A549 (cell line): ENCODE measurements around the gene C1QC. TPM values are rescaled to one million over a fixed set of nuclear protein-coding genes. Genes with fewer than 3 reads are reported as not detected.

Experiments used
- ATAC-seq, 2 experiments: fragments of 200-7000 bp in 1 of 2; fragments of >200 bp in 1 of 2; cut with Nextera tagmentation in 1 of 2; cut with Tn5 transposase in 1 of 2; 3 replicates each; pipeline versions ENCODE4 v1.8.0 to v1.9.1; 2018 to 2020; ENCODE audit warnings: mild to moderate bottlenecking in 1 of 2, moderate library complexity in 1 of 2
- CTCF ChIA-PET: fragments of 300-600 bp; sonication (Branson Sonifier 250); formaldehyde crosslinking; extraction: SDS; loops from one replicate; lab custom pipeline; 2021; ENCODE audit warnings: antibody characterized with exemption, inconsistent platforms; lab: Yijun Ruan, JAX
- POLR2A ChIA-PET: fragments of 350-600 bp; formaldehyde crosslinking; extraction: SDS; loops from one replicate; lab custom pipeline; 2021; ENCODE audit warnings: antibody characterized with exemption, inconsistent platforms; lab: Yijun Ruan, JAX
- DNase-seq, 2 experiments: peaks; one replicate each; pipeline versions ENCODE4 v3.0.0 to v3.0.0-alpha.2; 2011 to 2016; ENCODE audit warnings: low read depth in 1 of 2, low spot score in 1 of 2
- FAIRE-seq: peaks from 2 replicates; lab custom pipeline; 2011; peaks lifted over from hg19 to GRCh38; lab: Jason Lieb, UNC
- H3K27ac ChIP-seq, 2 experiments: fragments of >200 bp; sonication (Bioruptor Twin); formaldehyde crosslinking; 3 replicates each; pipeline ENCODE4 v1.5.1; 2016 to 2017
- H3K4me1 ChIP-seq: fragments of >200 bp; sonication (Bioruptor Twin); formaldehyde crosslinking; 3 replicates; pipeline ENCODE4 v1.6.1; 2016
- H3K4me2 ChIP-seq: fragments of >200 bp; sonication (Bioruptor Twin); formaldehyde crosslinking; 3 replicates; pipeline ENCODE4 v1.6.1; 2016
- H3K4me3 ChIP-seq: fragments of >200 bp; sonication (Bioruptor Twin); formaldehyde crosslinking; 3 replicates; pipeline ENCODE4 v1.5.1; 2016
- H3K9me3 ChIP-seq: fragments of >200 bp; sonication (Bioruptor Twin); formaldehyde crosslinking; 3 replicates; pipeline ENCODE4 v1.6.1; 2016
- CEBPB ChIP-seq, 2 experiments: fragments of >200 bp in 1 of 2; sonication (Bioruptor Twin) in 1 of 2; formaldehyde crosslinking in 1 of 2; IDR thresholded peaks; 2 replicates each; pipeline ENCODE4 v1.6.1; 2012 to 2016
- ESRRA ChIP-seq: fragments of 150-350 bp; IDR thresholded peaks from 2 replicates; pipeline ENCODE4 v1.6.1; 2014; ENCODE audit warnings: mild to moderate bottlenecking, low read length, borderline replicate concordance
- FOSL2 ChIP-seq, 2 experiments: fragments of 450-650 bp in 1 of 2; fragments of >200 bp in 1 of 2; sonication (Bioruptor Twin) in 1 of 2; formaldehyde crosslinking; IDR thresholded peaks; 2 replicates each; pipeline versions ENCODE4 v1.5.0 to v1.6.1; 2016 to 2020; ENCODE audit warnings: mild to moderate bottlenecking in 1 of 2, moderate library complexity in 1 of 2
- HMGXB4 ChIP-seq: fragments of 250-450 bp; sonication (Bioruptor Pico); IDR thresholded peaks from 2 replicates; pipeline ENCODE4 v1.5.0; 2021; ENCODE audit warnings: mild to moderate bottlenecking, moderate library complexity, borderline replicate concordance
- JUN ChIP-seq, 2 experiments: fragments of >200 bp; sonication (Bioruptor Twin); formaldehyde crosslinking; IDR thresholded peaks; 2 replicates in 1 of 2; 3 replicates in 1 of 2; pipeline ENCODE4 v1.6.1; 2016 to 2017
- JUNB ChIP-seq: fragments of >200 bp; sonication (Bioruptor Twin); formaldehyde crosslinking; IDR thresholded peaks from 2 replicates; pipeline ENCODE4 v1.6.1; 2016
- MAFK ChIP-seq: fragments of 450-650 bp; IDR thresholded peaks from 2 replicates; pipeline ENCODE4 v1.6.1; 2014; ENCODE audit not compliant: partially characterized antibody
- MAX ChIP-seq: IDR thresholded peaks from 2 replicates; pipeline ENCODE4 v1.6.1; 2012
- MAZ ChIP-seq: fragments of 150-350 bp; IDR thresholded peaks from 2 replicates; pipeline ENCODE4 v1.6.1; 2014; ENCODE audit warnings: antibody characterized with exemption, low read depth, low read length, borderline replicate concordance
- NR3C1 ChIP-seq: fragments of >200 bp; sonication (Bioruptor Twin); formaldehyde crosslinking; IDR thresholded peaks from 3 replicates; pipeline ENCODE4 v1.6.1; 2017
- PHF8 ChIP-seq: fragments of 200-600 bp; sonication (generic); IDR thresholded peaks from 2 replicates; pipeline ENCODE4 v1.6.1; 2016; ENCODE audit warnings: low read depth, mild to moderate bottlenecking, antibody characterized with exemption, moderate library complexity, borderline replicate concordance
- POLR2AphosphoS2 ChIP-seq: conservative IDR thresholded peaks from 2 replicates; pipeline ENCODE4 v1.6.1; 2012; ENCODE audit warnings: low read length, improper control_type of control experiment, inconsistent platforms
- RAD21 ChIP-seq, 2 experiments: fragments of >200 bp in 1 of 2; sonication (Bioruptor Twin) in 1 of 2; formaldehyde crosslinking in 1 of 2; IDR thresholded peaks in 1 of 2; conservative IDR thresholded peaks in 1 of 2; 2 replicates in 1 of 2; 3 replicates in 1 of 2; pipeline ENCODE4 v1.6.1; 2012 to 2018; ENCODE audit warnings: inconsistent platforms in 1 of 2
- RFX5 ChIP-seq: fragments of 450-650 bp; IDR thresholded peaks from 2 replicates; pipeline ENCODE4 v1.7.1; 2014; ENCODE audit warnings: antibody characterized with exemption, mild to moderate bottlenecking, moderate library complexity
- SREBF2 ChIP-seq: fragments of 450-650 bp; IDR thresholded peaks from 2 replicates; pipeline ENCODE4 v1.6.1; 2014; ENCODE audit warnings: mild to moderate bottlenecking, moderate library complexity
- TFCP2L1 ChIP-seq: fragments of 250-450 bp; sonication (Bioruptor Pico); IDR thresholded peaks from 2 replicates; pipeline ENCODE4 v1.5.0; 2021; ENCODE audit warnings: mild to moderate bottlenecking
- ZC3H11A ChIP-seq: fragments of 450-650 bp; IDR thresholded peaks from 2 replicates; pipeline ENCODE4 v1.6.1; 2014; ENCODE audit warnings: antibody characterized with exemption, mild to moderate bottlenecking
- ZNF302 ChIP-seq: fragments of 250-450 bp; sonication (Bioruptor Pico); IDR thresholded peaks from 2 replicates; pipeline ENCODE4 v1.9.0; 2021; ENCODE audit warnings: inconsistent platforms, mild to moderate bottlenecking, moderate library complexity
- ZSCAN20 ChIP-seq: fragments of 250-450 bp; sonication (Bioruptor Pico); IDR thresholded peaks from 2 replicates; pipeline ENCODE4 v1.8.0; 2022; ENCODE audit warnings: mild to moderate bottlenecking, moderate library complexity
- WGBS: methylation state at CpG from one replicate; pipeline ENCODE4 v1.1.6; 2017; ENCODE audit errors: missing lambda C conversion rate; 5-methylcytosine and 5-hydroxymethylcytosine counted together
- polyA plus RNA-seq, 4 experiments: library from polyadenylated mRNA; depleted of rRNA in 3 of 4; stranded (reverse); fragments of >200 nt; fragmentation: RNase III in 1 of 4; extraction: RNeasy Plus Mini Kit Qiagen cat#74134 plus additional on column Dnase treatment in 1 of 4; gene quantifications; 2 replicates in 3 of 4; 3 replicates in 1 of 4; pipeline ENCODE4 v1.2.3, GENCODE V29; 2011 to 2017
- TF ChIP-seq, protein P1 (sequence below): IDR thresholded peaks from 2 replicates; pipeline ENCODE4 v1.6.1; 2012
- TF ChIP-seq, protein P2 (sequence below): fragments of 250-450 bp; sonication (Bioruptor Pico); IDR thresholded peaks from 2 replicates; pipeline ENCODE4 v1.5.0; 2020; ENCODE audit warnings: low read depth, mild to moderate bottlenecking, moderate library complexity
- TF ChIP-seq, protein P3 (sequence below): fragments of >200 bp; sonication (Bioruptor Twin); formaldehyde crosslinking; IDR thresholded peaks from 2 replicates; pipeline ENCODE4 v1.6.1; 2016

Gene C1QC
- polyA plus RNA-seq, 2 of the 4 experiments (the other 2 are of a cell fraction) = not detected

DNA sequence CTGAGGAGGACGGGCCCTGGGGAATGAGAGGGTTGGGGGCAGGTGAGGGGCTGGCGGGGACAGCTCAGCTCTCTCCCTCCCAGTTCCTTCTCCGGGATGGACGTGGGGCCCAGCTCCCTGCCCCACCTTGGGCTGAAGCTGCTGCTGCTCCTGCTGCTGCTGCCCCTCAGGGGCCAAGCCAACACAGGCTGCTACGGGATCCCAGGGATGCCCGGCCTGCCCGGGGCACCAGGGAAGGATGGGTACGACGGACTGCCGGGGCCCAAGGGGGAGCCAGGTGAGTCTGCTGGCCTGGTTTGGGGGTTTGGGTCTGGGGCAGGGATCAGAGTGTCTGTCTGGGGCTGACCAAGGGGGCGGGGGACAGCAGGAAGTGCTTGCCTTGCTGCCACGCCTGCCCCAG lies 495 bp downstream of the C1QC start:
- no peak overlapping the region for H3K27ac ChIP-seq
- DNase-seq (no peak), FAIRE-seq (no peak), ATAC-seq (no peak)
- no peak overlapping the region for H3K4me2 ChIP-seq
- H3K9me3 ChIP-seq = no peaks in the 10 kb centered on the region
- TF ChIP-seq ZNF302 (CRISPR knock-in tag) = no peak
- TF ChIP-seq JUNB = no peak
- TF ChIP-seq FOSL2 (IDR thresholded peaks at IDR 0.05) = no peak
- TF ChIP-seq FOSL2 (CRISPR knock-in tag; IDR thresholded peaks at IDR 0.05) = no peak
- no peak for TF ChIP-seq ZSCAN20 (CRISPR knock-in tag)
- TF ChIP-seq, protein P1, sequence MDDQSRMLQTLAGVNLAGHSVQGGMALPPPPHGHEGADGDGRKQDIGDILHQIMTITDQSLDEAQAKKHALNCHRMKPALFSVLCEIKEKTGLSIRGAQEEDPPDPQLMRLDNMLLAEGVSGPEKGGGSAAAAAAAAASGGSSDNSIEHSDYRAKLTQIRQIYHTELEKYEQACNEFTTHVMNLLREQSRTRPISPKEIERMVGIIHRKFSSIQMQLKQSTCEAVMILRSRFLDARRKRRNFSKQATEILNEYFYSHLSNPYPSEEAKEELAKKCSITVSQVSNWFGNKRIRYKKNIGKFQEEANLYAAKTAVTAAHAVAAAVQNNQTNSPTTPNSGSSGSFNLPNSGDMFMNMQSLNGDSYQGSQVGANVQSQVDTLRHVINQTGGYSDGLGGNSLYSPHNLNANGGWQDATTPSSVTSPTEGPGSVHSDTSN = no peak
- no peak for TF ChIP-seq TFCP2L1
- no peak for TF ChIP-seq HMGXB4 (CRISPR knock-in tag)
- no peak for TF ChIP-seq SREBF2
- no peak for TF ChIP-seq CEBPB (IDR thresholded peaks at IDR 0.05)
- TF ChIP-seq, protein P2, sequence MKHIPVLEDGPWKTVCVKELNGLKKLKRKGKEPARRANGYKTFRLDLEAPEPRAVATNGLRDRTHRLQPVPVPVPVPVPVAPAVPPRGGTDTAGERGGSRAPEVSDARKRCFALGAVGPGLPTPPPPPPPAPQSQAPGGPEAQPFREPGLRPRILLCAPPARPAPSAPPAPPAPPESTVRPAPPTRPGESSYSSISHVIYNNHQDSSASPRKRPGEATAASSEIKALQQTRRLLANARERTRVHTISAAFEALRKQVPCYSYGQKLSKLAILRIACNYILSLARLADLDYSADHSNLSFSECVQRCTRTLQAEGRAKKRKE (CRISPR knock-in tag) = no peak
- no peak for TF ChIP-seq MAZ
- TF ChIP-seq MAFK = no peak
- no peak for TF ChIP-seq MAX
- no peak for TF ChIP-seq JUN (IDR thresholded peaks at IDR 0.05)
- TF ChIP-seq NR3C1 = no peak
- no peak for TF ChIP-seq RFX5
- no peak for TF ChIP-seq ESRRA
- TF ChIP-seq PHF8 = no peak
- no peak for TF ChIP-seq ZC3H11A
- no peak for TF ChIP-seq POLR2AphosphoS2
- H3K4me1 ChIP-seq = 0 out of 3 replicates have a peak, but pooled peaks cover 5% of the 10 kb centered on the region
- H3K4me3 ChIP-seq = no peak overlapping the region
- WGBS = no CpG with 5 or more reads among the region's 12 CpGs
- POLR2A ChIA-PET = no interaction called here
- CTCF ChIA-PET = interaction anchor here (1.7 to 8.2 kb wide), 3 partner anchors 71 to 265 kb away, joined by 3 to 248 read pairs (median 5); no protein-coding TSS in a partner anchor

- CTCF ChIA-PET = interaction anchor here (1.4 to 8.2 kb wide), 2 partner anchors 9 to 226 kb away, joined by 4 to 248 read pairs; no protein-coding TSS in a partner anchor
- POLR2A ChIA-PET = no interaction called here
Measured at GRCh38 chr1:22645931-22646330, 2.5 kb downstream of the C1QC start.

More at GRCh38 chr1:22645931-22646330, 2.5 kb downstream of the C1QC start:
- FAIRE-seq = no peak
- ATAC-seq = no peak
- no peak overlapping the region for H3K4me2 ChIP-seq
- TF ChIP-seq, protein P1 = no peak
- TF ChIP-seq RAD21 (conservative IDR thresholded peaks at IDR 0.05 in 1 of 2, IDR thresholded peaks at IDR 0.05 in 1 of 2) (no peak), MAZ (no peak)
- TF ChIP-seq, protein P3, sequence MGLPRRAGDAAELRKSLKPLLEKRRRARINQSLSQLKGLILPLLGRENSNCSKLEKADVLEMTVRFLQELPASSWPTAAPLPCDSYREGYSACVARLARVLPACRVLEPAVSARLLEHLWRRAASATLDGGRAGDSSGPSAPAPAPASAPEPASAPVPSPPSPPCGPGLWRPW = no peak
- no peak overlapping the region for H3K27ac ChIP-seq
- 76% methylated on average over 7 of the region's 7 CpGs for WGBS
- no peak overlapping the region for H3K4me3 ChIP-seq
- DNase-seq = no peak
- H3K9me3 ChIP-seq = no peaks in the 10 kb centered on the region
- H3K4me1 ChIP-seq = 0 out of 3 replicates have a peak, but pooled peaks cover 5% of the 10 kb centered on the region
